22Rv1 (cell line): ENCODE results near the gene HERPUD2.
"Not testable (repeated sequence)": the region's sequence is repeated elsewhere in the genome, so short reads cannot be mapped to it uniquely, and the experiment has no call there.

Experiments
- H3K27ac ChIP-seq: fragments of 450-650 bp; 2 replicates; pipeline ENCODE4 v1.5.1; 2017
- CTCF ChIP-seq: fragments of 450-650 bp; IDR thresholded peaks from 2 replicates; pipeline ENCODE4 v1.5.1; 2017; ENCODE audit warnings: mild to moderate bottlenecking
- ZFX ChIP-seq: fragments of 450-650 bp; IDR thresholded peaks from 2 replicates; pipeline ENCODE4 v1.6.1; 2017; ENCODE audit warnings: antibody characterized with exemption, borderline replicate concordance

The HERPUD2 gene

GRCh38 chr7:35700865-35701264 lies 5.9 kb upstream of the HERPUD2 start:
- no peak for TF ChIP-seq CTCF
- TF ChIP-seq ZFX, result no peak
- H3K27ac ChIP-seq, result no peak overlapping the region

- TF ChIP-seq CTCF (no peak), ZFX (no peak)
- no peak overlapping the region for H3K27ac ChIP-seq
Observed at GRCh38 chr7:35700333-35700732, 5.4 kb upstream of the HERPUD2 start.

GRCh38 chr7:35699796-35700305 lies 4.9 kb upstream of the HERPUD2 start:
- H3K27ac ChIP-seq, result no peak overlapping the region
- no peak for TF ChIP-seq ZFX
- no peak for TF ChIP-seq CTCF

- H3K27ac ChIP-seq, result not testable (repeated sequence)
Observed at GRCh38 chr7:35698382-35698781, 3.4 kb upstream of the HERPUD2 start.

GRCh38 chr7:35697414-35698175 lies 2.7 kb upstream of the HERPUD2 start:
- no peak overlapping the region for H3K27ac ChIP-seq
- no peak for TF ChIP-seq ZFX
- no peak for TF ChIP-seq CTCF

- TF ChIP-seq CTCF, result no peak
- 0 out of 2 replicates have a peak overlapping the region, but pooled peaks have one; percentile 81 for H3K27ac ChIP-seq
Observed at GRCh38 chr7:35695987-35696386, 1.1 kb upstream of the HERPUD2 start.

- TF ChIP-seq CTCF (no peak), ZFX (no peak)
- H3K27ac ChIP-seq, result peak overlapping the region; percentile 81
Observed at GRCh38 chr7:35695473-35695850, 527 bp upstream of the HERPUD2 start.
